Epithelial cell of proximal tubule (primary cell): ENCODE data around the gene HEPHL1. TPM values are rescaled to one million over a fixed set of nuclear protein-coding genes. Genes with fewer than 3 reads are reported as not detected.

Experiments
- DNase-seq: peaks from one replicate; pipeline ENCODE4 v3.0.0-alpha.2; 2011; ENCODE audit warnings: low read depth
- H3K4me3 ChIP-seq: 2 replicates; pipeline ENCODE4 v1.5.1; 2011; ENCODE audit warnings: low read depth, mild to moderate bottlenecking, low read length
- total RNA-seq: library from RNA; depleted of rRNA; stranded (reverse); fragments of >200 nt; gene quantifications from 2 replicates; pipeline ENCODE4 v1.2.3, GENCODE V29; 2015
- TF ChIP-seq, protein P1 (sequence below): conservative IDR thresholded peaks from 2 replicates; pipeline ENCODE4 v1.5.1; 2012; ENCODE audit warnings: low read depth, mild to moderate bottlenecking, low read length

Gene HEPHL1
- total RNA-seq, 1 donor from 2014 or later, result not detected

DNA sequence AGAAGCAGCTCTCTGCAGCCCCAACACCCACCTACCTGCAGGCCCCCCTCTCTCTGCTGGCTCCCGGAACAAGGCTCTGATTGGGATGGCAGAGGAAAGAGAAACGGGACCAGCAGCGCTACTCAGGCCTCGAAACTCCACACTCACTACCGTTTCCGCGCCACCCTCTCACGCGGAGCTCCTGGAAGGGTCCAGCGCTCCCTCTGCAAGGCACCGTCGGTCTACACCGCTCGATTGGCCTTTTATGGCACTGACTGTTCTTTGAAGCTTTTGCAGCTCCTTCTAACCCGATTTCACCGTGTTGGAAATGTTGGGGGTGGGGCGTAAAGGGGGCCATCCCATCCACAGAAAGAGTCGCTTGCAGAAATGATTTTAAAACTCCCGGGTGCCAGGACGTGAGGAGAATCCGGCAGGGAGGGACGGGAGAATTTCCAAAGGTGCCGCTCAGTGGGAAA, 107.2 kb downstream of the HEPHL1 start:
- TF ChIP-seq, protein P1, sequence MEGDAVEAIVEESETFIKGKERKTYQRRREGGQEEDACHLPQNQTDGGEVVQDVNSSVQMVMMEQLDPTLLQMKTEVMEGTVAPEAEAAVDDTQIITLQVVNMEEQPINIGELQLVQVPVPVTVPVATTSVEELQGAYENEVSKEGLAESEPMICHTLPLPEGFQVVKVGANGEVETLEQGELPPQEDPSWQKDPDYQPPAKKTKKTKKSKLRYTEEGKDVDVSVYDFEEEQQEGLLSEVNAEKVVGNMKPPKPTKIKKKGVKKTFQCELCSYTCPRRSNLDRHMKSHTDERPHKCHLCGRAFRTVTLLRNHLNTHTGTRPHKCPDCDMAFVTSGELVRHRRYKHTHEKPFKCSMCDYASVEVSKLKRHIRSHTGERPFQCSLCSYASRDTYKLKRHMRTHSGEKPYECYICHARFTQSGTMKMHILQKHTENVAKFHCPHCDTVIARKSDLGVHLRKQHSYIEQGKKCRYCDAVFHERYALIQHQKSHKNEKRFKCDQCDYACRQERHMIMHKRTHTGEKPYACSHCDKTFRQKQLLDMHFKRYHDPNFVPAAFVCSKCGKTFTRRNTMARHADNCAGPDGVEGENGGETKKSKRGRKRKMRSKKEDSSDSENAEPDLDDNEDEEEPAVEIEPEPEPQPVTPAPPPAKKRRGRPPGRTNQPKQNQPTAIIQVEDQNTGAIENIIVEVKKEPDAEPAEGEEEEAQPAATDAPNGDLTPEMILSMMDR, result no peak
- DNase-seq, result no peak
- H3K4me3 ChIP-seq, result peak overlapping the region; percentile 72

DNA sequence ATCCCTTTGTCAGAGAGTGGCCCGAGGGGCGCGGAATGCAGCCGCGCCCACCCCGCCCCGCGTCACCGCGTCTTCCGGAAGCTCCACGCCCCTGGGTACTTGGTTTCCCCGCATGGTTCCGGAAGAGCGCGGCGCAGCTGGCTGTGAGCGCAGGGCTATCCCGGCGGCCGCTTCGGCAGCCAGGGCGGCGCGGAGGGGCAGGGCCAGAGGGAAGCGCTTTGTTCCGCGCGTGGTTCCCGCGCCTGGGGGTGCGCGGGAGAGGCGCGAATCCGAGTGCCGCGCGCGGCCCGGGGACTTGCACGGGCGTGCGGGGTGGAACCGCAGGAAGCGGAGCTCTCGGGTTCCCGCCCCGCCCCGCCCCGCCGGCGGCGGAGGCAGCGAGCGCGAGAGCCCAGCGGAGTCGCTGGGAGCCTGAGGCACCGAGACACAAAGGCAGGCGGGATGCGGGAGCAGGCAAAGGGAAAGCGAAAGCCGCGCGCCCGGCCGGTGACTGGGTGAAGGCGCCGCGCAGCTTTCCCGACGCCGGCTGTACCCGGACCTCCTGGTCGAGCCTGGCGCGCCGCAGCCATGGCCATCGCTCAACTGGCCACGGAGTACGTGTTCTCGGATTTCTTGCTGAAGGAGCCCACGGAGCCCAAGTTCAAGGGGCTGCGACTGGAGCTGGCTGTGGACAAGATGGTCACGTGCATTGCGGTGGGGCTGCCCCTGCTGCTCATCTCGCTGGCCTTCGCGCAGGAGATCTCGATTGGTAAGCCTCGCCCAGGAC, 107.8 kb downstream of the HEPHL1 start, which contains the start of gene PANX1:
Gene PANX1 (plus strand): TSS at position 96 of the 766 bp plus-strand sequence. CDS start 472 bp downstream, at position 568.
- no peak for DNase-seq
- TF ChIP-seq, protein P1, result no peak
- H3K4me3 ChIP-seq, result peak within 1 kb of the TSS; percentile 72

DNA sequence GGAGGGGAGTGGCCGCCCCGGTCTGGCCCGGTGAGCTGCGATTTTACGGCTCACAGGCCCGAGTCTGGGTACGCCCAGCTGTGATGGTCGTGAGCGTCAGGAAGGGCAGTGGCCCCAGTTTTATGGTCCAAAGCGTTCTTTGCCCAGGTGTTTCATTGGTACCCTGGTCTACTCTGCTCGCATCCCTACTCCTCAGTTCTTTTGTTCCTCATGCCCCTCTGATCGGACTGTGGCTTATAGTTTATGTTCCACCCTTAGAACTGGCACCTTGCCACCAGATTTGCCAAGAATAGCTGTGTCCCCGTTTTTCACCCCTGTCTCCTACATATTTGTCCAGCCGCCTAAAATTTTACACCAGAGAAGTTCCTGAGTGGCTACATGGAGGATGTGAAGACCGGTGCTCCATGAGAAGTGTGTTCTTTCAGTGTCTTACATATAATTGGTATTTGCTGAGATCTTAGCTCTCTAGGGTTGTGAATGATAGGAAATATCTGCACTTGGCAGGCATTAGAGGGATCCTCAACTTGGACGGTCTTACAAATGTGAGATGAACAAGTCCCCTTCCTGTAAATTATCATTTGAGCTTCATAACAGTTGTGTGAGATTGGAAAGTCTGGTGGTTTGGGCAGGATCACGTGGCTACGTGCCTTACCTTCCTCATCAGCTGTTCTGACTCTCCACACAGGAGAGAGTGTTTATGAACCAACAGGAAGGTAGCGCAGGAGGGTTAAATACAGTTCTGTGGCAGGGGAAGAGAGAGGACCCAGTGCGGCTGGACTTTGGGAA, 108.6 kb downstream of the HEPHL1 start:
- no peak for DNase-seq
- TF ChIP-seq, protein P1, result no peak
- peak overlapping the region; percentile 72 for H3K4me3 ChIP-seq

DNA sequence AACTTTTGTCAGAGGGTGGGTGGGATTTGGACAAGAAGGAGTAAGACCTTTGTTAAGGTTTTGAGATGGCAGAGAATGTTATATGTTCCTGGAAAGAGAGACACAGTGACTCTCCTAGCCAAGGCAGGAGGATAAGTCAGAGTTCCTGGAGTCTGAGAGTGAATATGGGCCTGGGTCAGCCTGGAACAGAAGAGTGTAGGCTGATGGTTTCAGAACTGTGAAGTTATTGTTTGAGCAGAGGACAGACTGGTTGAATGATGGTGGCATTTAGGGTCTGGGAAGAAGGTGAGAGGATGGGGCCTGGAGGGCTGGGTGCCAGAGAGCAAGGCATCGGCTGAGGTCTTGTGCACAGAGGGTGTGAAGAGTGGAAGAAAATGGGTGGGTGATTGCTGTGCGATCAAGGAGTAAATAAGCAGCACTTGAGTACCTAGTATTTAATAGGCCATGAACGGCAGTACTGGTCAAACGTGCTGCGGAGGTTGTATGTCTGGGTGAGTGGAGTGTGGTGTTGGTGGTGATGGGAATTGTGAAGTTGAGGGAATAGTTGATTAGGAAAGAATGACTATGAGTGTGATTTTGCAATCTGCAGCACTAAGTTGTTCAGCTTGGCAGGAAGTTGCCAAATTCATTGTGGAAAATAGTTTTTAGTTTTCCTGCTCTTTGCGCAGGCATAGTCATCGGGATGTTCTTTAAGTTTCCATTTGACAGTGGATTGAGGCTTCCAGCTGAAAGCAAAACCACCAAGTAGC, 109.3 kb downstream of the HEPHL1 start:
- no peak for DNase-seq
- TF ChIP-seq, protein P1, result no peak
- H3K4me3 ChIP-seq, result peak overlapping the region; percentile 72

DNA sequence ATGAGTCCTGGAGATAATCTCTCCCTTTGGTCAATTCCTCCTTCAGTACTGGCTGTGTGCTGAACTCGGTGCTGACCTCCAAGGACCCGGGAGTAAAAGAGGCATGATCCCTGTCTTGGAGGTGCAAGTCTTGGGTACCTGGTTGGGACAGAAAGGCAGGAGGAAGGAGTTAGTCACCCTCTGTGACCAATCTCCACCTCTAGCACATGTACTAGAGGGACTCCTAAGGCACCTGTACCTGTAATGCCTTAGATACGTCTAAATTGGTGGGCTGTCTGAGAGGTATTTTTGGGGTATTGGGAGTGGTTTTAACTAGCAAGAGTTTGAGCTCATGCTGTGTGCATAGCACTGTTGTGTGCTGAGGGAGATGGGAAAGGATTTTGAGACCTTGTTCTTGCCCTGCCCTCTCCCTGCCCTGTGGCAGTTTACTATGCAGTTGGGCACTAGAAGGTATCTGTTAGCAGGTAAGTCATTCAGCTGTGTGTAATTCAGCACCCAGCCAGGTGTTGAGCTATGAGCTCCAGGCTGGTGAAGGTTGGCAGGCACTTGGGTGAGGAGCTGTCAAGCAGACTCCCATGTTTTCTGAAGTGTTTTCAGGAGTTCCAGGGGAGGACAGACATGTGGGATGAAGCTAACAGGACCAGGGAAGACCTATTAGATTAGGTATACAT, 110.0 kb downstream of the HEPHL1 start:
- no peak overlapping the region for H3K4me3 ChIP-seq
- TF ChIP-seq, protein P1, result no peak
- no peak for DNase-seq

DNA sequence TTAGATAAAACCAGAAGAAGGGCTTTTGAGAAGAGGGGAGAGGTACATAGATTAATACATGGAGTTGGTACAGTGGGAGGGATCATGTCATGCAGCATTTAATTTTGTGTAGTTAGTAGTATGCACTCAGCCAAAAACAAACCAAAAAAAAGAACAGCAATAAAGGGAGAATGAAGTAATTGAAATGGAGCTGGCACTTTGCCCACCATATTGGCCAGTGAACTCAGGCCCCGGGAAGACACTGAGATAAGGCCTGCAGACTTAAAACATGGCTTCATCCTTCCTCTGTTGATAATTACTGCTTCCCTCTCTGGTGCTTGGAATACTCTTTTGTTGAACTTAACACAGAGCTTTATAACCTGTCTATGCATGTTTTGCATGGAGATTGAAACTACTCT, 110.6 kb downstream of the HEPHL1 start:
- TF ChIP-seq, protein P1, result no peak
- H3K4me3 ChIP-seq, result no peak overlapping the region
- no peak for DNase-seq
